Measurements from ENCODE around the gene BAIAP3. TPM values are rescaled to one million over a fixed set of nuclear protein-coding genes. Genes with fewer than 3 reads are reported as not detected.

Gene BAIAP3
- total and polyA plus RNA-seq, 2 experiments from 2014 or later, result 5.2 to 13.0 TPM

DNA sequence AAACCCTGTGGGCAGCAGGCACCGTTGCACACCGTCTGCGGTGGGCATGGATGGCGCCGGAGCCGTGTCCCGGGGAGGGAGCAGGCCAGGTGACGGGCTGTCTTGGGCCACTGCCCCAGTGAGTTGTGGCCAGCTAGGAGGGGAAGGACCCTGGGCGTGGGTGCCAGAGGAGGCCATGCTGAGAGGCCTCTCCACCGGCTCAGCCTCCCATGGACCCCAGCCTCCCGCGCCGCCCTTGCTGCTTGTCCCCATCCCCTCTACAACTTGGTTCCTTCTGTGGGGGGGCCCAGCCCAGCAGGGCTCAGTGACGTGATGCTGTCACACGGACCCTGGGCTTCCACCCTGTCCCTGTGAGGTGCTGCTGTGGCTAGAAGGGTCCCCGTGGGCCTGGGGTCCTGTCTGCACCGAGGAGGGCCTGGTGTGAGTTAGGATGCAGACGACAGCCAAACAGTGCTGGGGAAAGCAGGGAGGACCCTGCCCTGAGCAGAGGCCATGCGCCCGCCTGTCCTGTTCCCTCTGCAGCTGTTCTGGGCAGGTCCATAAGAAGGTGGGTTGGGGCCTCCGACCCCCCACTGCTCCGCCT lies 12.7 kb upstream of the BAIAP3 start:
- Histone ChIP-seq H3F3A (replicated peaks; ENCODE audit: low read depth) (peaks cover 12% of the 10 kb centered on the region; the same call in 1 of the 2 replicates), H3K36me3 (ENCODE audit: insufficient read depth) (peaks cover 31% of the 10 kb centered on the region), H3K4me1 (ENCODE audit: insufficient read depth) (no peaks in the 10 kb centered on the region), H3K9me2 (ENCODE audit: insufficient read depth) (no peaks in the 10 kb centered on the region), H3K4me3 (no peak overlapping the region), H3K27me3 (ENCODE audit: insufficient read depth) (no peaks in the 10 kb centered on the region), H3K27ac (ENCODE audit: low read depth) (no peak overlapping the region), H3K79me2 (replicated peaks; ENCODE audit: insufficient read depth) (peaks cover 40% of the 10 kb centered on the region), H4K20me1 (replicated peaks; ENCODE audit: insufficient read depth) (peaks cover 18% of the 10 kb centered on the region), H2AFZ (no peak overlapping the region), H3K4me2 (no peak overlapping the region)
- ATAC-seq (no peak), DNase-seq (ENCODE audit: low spot score) (no peak)
- peaks cover 86% of the 10 kb centered on the region for H3K36me3 Mint-ChIP-seq (ENCODE audit: low read depth)
- TF ChIP-seq, protein P1, sequence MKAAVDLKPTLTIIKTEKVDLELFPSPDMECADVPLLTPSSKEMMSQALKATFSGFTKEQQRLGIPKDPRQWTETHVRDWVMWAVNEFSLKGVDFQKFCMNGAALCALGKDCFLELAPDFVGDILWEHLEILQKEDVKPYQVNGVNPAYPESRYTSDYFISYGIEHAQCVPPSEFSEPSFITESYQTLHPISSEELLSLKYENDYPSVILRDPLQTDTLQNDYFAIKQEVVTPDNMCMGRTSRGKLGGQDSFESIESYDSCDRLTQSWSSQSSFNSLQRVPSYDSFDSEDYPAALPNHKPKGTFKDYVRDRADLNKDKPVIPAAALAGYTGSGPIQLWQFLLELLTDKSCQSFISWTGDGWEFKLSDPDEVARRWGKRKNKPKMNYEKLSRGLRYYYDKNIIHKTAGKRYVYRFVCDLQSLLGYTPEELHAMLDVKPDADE (IDR thresholded peaks at IDR 0.05), result no peak
- TF ChIP-seq POLR2AphosphoS5 (IDR thresholded peaks at IDR 0.05; ENCODE audit: low read depth) (no peak), ZNF331 (CRISPR knock-in tag; IDR thresholded peaks at IDR 0.05; ENCODE audit: low read depth) (no peak), ZNF114 (CRISPR knock-in tag; IDR thresholded peaks at IDR 0.05) (no peak), EZH2phosphoT487 (IDR thresholded peaks at IDR 0.05; ENCODE audit: unreplicated experiment) (no peak), REST (IDR thresholded peaks at IDR 0.05; ENCODE audit: unreplicated experiment) (no peak), EZH2 (IDR thresholded peaks at IDR 0.05; ENCODE audit: low read depth, unreplicated experiment) (no peak), JUNB (IDR thresholded peaks at IDR 0.05; ENCODE audit: unreplicated experiment) (no peak), STAT1 (IDR thresholded peaks at IDR 0.05; ENCODE audit: unreplicated experiment) (no peak)
- TF ChIP-seq, protein P2, sequence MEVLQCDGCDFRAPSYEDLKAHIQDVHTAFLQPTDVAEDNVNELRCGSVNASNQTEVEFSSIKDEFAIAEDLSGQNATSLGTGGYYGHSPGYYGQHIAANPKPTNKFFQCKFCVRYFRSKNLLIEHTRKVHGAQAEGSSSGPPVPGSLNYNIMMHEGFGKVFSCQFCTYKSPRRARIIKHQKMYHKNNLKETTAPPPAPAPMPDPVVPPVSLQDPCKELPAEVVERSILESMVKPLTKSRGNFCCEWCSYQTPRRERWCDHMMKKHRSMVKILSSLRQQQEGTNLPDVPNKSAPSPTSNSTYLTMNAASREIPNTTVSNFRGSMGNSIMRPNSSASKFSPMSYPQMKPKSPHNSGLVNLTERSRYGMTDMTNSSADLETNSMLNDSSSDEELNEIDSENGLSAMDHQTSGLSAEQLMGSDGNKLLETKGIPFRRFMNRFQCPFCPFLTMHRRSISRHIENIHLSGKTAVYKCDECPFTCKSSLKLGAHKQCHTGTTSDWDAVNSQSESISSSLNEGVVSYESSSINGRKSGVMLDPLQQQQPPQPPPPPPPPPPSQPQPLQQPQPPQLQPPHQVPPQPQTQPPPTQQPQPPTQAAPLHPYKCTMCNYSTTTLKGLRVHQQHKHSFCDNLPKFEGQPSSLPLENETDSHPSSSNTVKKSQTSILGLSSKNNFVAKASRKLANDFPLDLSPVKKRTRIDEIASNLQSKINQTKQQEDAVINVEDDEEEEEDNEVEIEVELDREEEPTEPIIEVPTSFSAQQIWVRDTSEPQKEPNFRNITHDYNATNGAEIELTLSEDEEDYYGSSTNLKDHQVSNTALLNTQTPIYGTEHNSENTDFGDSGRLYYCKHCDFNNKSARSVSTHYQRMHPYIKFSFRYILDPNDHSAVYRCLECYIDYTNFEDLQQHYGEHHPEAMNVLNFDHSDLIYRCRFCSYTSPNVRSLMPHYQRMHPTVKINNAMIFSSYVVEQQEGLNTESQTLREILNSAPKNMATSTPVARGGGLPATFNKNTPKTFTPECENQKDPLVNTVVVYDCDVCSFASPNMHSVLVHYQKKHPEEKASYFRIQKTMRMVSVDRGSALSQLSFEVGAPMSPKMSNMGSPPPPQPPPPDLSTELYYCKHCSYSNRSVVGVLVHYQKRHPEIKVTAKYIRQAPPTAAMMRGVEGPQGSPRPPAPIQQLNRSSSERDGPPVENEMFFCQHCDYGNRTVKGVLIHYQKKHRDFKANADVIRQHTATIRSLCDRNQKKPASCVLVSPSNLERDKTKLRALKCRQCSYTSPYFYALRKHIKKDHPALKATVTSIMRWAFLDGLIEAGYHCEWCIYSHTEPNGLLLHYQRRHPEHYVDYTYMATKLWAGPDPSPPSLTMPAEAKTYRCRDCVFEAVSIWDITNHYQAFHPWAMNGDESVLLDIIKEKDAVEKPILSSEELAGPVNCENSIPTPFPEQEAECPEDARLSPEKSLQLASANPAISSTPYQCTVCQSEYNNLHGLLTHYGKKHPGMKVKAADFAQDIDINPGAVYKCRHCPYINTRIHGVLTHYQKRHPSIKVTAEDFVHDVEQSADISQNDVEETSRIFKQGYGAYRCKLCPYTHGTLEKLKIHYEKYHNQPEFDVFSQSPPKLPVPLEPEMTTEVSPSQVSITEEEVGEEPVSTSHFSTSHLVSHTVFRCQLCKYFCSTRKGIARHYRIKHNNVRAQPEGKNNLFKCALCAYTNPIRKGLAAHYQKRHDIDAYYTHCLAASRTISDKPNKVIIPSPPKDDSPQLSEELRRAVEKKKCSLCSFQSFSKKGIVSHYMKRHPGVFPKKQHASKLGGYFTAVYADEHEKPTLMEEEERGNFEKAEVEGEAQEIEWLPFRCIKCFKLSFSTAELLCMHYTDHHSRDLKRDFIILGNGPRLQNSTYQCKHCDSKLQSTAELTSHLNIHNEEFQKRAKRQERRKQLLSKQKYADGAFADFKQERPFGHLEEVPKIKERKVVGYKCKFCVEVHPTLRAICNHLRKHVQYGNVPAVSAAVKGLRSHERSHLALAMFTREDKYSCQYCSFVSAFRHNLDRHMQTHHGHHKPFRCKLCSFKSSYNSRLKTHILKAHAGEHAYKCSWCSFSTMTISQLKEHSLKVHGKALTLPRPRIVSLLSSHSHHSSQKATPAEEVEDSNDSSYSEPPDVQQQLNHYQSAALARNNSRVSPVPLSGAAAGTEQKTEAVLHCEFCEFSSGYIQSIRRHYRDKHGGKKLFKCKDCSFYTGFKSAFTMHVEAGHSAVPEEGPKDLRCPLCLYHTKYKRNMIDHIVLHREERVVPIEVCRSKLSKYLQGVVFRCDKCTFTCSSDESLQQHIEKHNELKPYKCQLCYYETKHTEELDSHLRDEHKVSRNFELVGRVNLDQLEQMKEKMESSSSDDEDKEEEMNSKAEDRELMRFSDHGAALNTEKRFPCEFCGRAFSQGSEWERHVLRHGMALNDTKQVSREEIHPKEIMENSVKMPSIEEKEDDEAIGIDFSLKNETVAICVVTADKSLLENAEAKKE (CRISPR knock-in tag; IDR thresholded peaks at IDR 0.05), result no peak
- TF ChIP-seq, protein P3, sequence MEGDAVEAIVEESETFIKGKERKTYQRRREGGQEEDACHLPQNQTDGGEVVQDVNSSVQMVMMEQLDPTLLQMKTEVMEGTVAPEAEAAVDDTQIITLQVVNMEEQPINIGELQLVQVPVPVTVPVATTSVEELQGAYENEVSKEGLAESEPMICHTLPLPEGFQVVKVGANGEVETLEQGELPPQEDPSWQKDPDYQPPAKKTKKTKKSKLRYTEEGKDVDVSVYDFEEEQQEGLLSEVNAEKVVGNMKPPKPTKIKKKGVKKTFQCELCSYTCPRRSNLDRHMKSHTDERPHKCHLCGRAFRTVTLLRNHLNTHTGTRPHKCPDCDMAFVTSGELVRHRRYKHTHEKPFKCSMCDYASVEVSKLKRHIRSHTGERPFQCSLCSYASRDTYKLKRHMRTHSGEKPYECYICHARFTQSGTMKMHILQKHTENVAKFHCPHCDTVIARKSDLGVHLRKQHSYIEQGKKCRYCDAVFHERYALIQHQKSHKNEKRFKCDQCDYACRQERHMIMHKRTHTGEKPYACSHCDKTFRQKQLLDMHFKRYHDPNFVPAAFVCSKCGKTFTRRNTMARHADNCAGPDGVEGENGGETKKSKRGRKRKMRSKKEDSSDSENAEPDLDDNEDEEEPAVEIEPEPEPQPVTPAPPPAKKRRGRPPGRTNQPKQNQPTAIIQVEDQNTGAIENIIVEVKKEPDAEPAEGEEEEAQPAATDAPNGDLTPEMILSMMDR (conservative IDR thresholded peaks at IDR 0.05; ENCODE audit: low read depth in 2 of 2), result no peak
- H3K27me3 Mint-ChIP-seq (ENCODE audit: insufficient read depth, low read depth, poor library complexity), result peaks cover 14% of the 10 kb centered on the region
- H3K27ac Mint-ChIP-seq, result no peak overlapping the region
- H3K4me3 Mint-ChIP-seq, result no peak overlapping the region
- H3K9me3 Mint-ChIP-seq, result no peaks in the 10 kb centered on the region
- peaks cover 3% of the 10 kb centered on the region; the same call in 1 of the 3 replicates for H3K4me1 Mint-ChIP-seq

Data from GM23338 (cell line).